CD4-positive, CD25-positive, alpha-beta regulatory T cell (primary cell): Measurements from ENCODE around the gene JAK3. TPM values are rescaled to one million over a fixed set of nuclear protein-coding genes. Genes with fewer than 3 reads are reported as not detected.
A peak's percentile ranks its signal among the peaks of the same experiment; 100 is the strongest.
"Not testable (repeated sequence)": the region's sequence is repeated elsewhere in the genome, so short reads cannot be mapped to it uniquely, and the experiment has no call there.

Source experiments
- ATAC-seq, 2 donors: fragments of 150-1000 bp; cut with Tn5 transposase; one replicate each; pipeline ENCODE4 v1.10.0; 2021; ENCODE audit warnings: low read depth in 2 of 2, moderate number of reproducible peaks in 2 of 2, moderate library complexity in 1 of 2
- DNase-seq, 3 donors: peaks; one replicate each; pipeline versions ENCODE4 v3.0.0 to v3.0.0-alpha.2; 2012 to 2022; ENCODE audit warnings: mixed read lengths in 1 of 3
- H3K27ac ChIP-seq: one replicate; pipeline ENCODE4 v1.7.0; 2013; ENCODE audit warnings: mild to moderate bottlenecking, low read length; ENCODE audit not compliant: insufficient read depth, poor library complexity, severe bottlenecking
- H3K27me3 ChIP-seq: one replicate; pipeline ENCODE4 v1.7.0; 2013; ENCODE audit warnings: low read length; ENCODE audit not compliant: control insufficient read depth, insufficient read depth
- H3K36me3 ChIP-seq: one replicate; pipeline ENCODE4 v1.7.0; 2013; ENCODE audit warnings: mild to moderate bottlenecking, low read length, moderate library complexity; ENCODE audit not compliant: control insufficient read depth, insufficient read depth
- H3K4me1 ChIP-seq: 2 replicates; pipeline ENCODE4 v1.7.0; 2013; ENCODE audit warnings: mild to moderate bottlenecking, low read length; ENCODE audit not compliant: insufficient read depth, control insufficient read depth, poor library complexity, severe bottlenecking
- H3K4me3 ChIP-seq: one replicate; pipeline ENCODE4 v1.7.0; 2013; ENCODE audit warnings: low read depth, mild to moderate bottlenecking, low read length, moderate library complexity
- H3K9me3 ChIP-seq, 2 experiments: 1 replicate in 1 of 2; 2 replicates in 1 of 2; pipeline ENCODE4 v1.7.0; 2013; ENCODE audit warnings: low read length in 2 of 2, mild to moderate bottlenecking in 1 of 2, moderate library complexity in 1 of 2; ENCODE audit not compliant: control insufficient read depth in 2 of 2
- H3K27ac Mint-ChIP-seq, 3 donors: one replicate each; pipeline ENCODE4 v1.8.0; 2020 to 2022; ENCODE audit warnings: mild to moderate bottlenecking in 3 of 3, mixed read lengths in 3 of 3, moderate library complexity in 2 of 3
- H3K27me3 Mint-ChIP-seq: one replicate; pipeline ENCODE4 v1.8.0; 2022; ENCODE audit warnings: mild to moderate bottlenecking, mixed read lengths
- H3K36me3 Mint-ChIP-seq: one replicate; pipeline ENCODE4 v1.8.0; 2020; ENCODE audit warnings: mixed read lengths
- H3K4me1 Mint-ChIP-seq, 4 donors: one replicate each; pipeline ENCODE4 v1.8.0; 2020 to 2022; ENCODE audit warnings: mixed read lengths in 4 of 4, mild to moderate bottlenecking in 1 of 4
- H3K4me3 Mint-ChIP-seq, 4 donors: one replicate each; pipeline ENCODE4 v1.8.0; 2020 to 2022; ENCODE audit warnings: mild to moderate bottlenecking in 4 of 4, mixed read lengths in 4 of 4, moderate library complexity in 3 of 4
- H3K9me3 Mint-ChIP-seq, 7 donors: one replicate each; pipeline ENCODE4 v1.8.0; 2020 to 2022; ENCODE audit warnings: mixed read lengths in 7 of 7, mild to moderate bottlenecking in 3 of 7, moderate library complexity in 2 of 7
- polyA plus RNA-seq, 4 donors: library from polyadenylated mRNA; unstranded; fragments of 300-500 nt; fragmentation: Illumina TruSeq; gene quantifications; one replicate each; pipeline ENCODE4 v1.2.3, GENCODE V29; 2021
- total RNA-seq: library from RNA; stranded (reverse); gene quantifications from one replicate; pipeline ENCODE4 v1.2.3, GENCODE V29; 2022

Gene JAK3
- total RNA-seq (198 TPM), polyA plus RNA-seq (100 to 1,000 TPM in 1 of 4 donors, 10 to 100 TPM in 3; 80.8 to 103 (median 88.4) TPM)

- Histone ChIP-seq H3K27me3 (no peaks in the 10 kb centered on the region), H3K4me1 (peaks cover 74% of the 10 kb centered on the region), H3K9me3 (no peaks in the 10 kb centered on the region), H3K36me3 (peaks cover 16% of the 10 kb centered on the region), H3K27ac (peak within 1 kb of the TSS; percentile 98), H3K4me3 (peak within 1 kb of the TSS; percentile 90)
- DNase-seq (peak; percentile 69 to 86 (median 78)), ATAC-seq (peak; percentile 84 to 89)
- H3K4me3 Mint-ChIP-seq = peak within 1 kb of the TSS; percentile 94 to 99 (median 94)
- peaks cover 4% of the 10 kb centered on the region for H3K36me3 Mint-ChIP-seq
- H3K4me1 Mint-ChIP-seq = peaks cover 18 to 79% (median 46%) of the 10 kb centered on the region in 4 donors
- peak within 1 kb of the TSS; percentile 91 to 99 (median 97) for H3K27ac Mint-ChIP-seq
- H3K9me3 Mint-ChIP-seq = peaks cover 0 to 2% (median 0%) of the 10 kb centered on the region in 7 donors
- H3K27me3 Mint-ChIP-seq = no peaks in the 10 kb centered on the region
Measured at GRCh38 chr19:17847538-17848366, at the start of gene JAK3. Gene JAK3 (minus strand): TSS chr19:17847982. CDS start chr19:17844417, 3,565 bp downstream.

DNA sequence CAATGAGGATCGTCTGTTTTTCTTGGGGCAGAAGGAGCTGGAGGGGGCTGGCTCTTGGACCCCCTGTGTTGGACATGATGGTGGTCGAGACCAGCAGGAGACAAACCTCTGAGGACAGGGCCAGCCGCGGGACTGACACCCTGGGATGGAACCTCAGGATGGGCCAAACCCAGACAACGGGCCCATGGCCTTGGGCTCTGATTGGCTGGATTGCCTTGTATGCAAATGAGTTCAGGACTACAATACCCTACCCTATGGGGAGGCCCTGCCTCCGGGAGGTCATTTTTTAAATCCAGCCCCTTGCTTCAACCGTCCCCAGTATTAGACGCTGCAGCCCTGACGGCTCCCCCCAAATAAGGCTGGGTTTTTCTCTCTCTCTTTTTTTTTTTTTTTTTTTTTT lies 46.0 kb upstream of the JAK3 start:
- no peak for ATAC-seq
- H3K4me1 ChIP-seq = no peaks in the 10 kb centered on the region
- H3K9me3 Mint-ChIP-seq = no peaks in the 10 kb centered on the region

DNA sequence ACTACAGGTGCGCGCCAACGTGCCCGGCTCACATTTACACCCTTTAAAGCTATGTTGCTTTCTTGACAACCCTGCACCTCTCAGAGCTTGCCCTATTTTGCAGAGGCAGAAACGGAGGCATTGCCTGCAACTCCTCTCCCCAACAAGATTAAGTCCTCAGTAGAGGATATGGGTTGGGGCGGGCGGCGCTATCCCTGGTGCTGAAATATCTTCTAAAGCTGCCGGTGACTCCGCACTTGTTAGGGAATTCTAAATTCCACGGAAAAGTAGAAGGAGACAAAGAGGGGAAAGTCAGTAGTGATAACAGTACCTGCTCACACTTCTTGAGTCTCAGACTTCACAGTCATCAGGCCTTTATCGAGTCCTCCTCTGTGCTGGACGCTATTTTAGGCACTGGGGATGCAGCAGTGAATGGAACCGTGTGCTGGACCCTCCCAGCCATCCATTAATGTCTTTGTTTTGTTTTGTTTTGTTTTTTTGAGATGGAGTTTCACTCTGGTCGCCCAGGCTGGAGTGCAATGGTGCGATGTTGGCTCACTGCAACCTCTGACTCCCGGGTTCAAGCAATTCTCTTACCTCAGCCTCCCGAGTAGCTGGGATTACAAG lies 41.9 kb upstream of the JAK3 start:
- Histone ChIP-seq H3K4me1 (no peaks in the 10 kb centered on the region), H3K4me3 (no peak overlapping the region), H3K27me3 (no peaks in the 10 kb centered on the region), H3K36me3 (no peaks in the 10 kb centered on the region), H3K9me3 (no peaks in the 10 kb centered on the region), H3K27ac (no peak overlapping the region)
- H3K4me1 Mint-ChIP-seq = no peaks in the 10 kb centered on the region
- no peak overlapping the region for H3K27ac Mint-ChIP-seq
- ATAC-seq (no peak), DNase-seq (no peak)
- H3K36me3 Mint-ChIP-seq = peaks cover 11% of the 10 kb centered on the region
- no peak overlapping the region for H3K4me3 Mint-ChIP-seq
- H3K9me3 Mint-ChIP-seq = peaks cover 0 to 1% (median 0%) of the 10 kb centered on the region in 7 donors
- no peaks in the 10 kb centered on the region for H3K27me3 Mint-ChIP-seq

More for the DNA sequence above, 46.0 kb upstream of the JAK3 start:
- Mint-ChIP-seq H3K4me1 (no peaks in the 10 kb centered on the region), H3K27me3 (peaks cover 5% of the 10 kb centered on the region), H3K4me3 (no peak overlapping the region), H3K27ac (no peak overlapping the region), H3K36me3 (peaks cover 3% of the 10 kb centered on the region)
- no peaks in the 10 kb centered on the region for H3K9me3 ChIP-seq
- no peak for DNase-seq
- no peak overlapping the region for H3K27ac ChIP-seq
- H3K36me3 ChIP-seq = no peaks in the 10 kb centered on the region
- H3K27me3 ChIP-seq = no peaks in the 10 kb centered on the region
- no peak overlapping the region for H3K4me3 ChIP-seq

- Mint-ChIP-seq H3K4me3 (no peak overlapping the region), H3K27me3 (no peaks in the 10 kb centered on the region), H3K36me3 (peaks cover 11% of the 10 kb centered on the region), H3K4me1 (no peaks in the 10 kb centered on the region), H3K9me3 (peaks cover 0 to 1% (median 0%) of the 10 kb centered on the region in 7 donors), H3K27ac (no peak overlapping the region)
- H3K27ac ChIP-seq = no peak overlapping the region
- DNase-seq = no peak
- no peak overlapping the region for H3K4me3 ChIP-seq
- H3K27me3 ChIP-seq = no peaks in the 10 kb centered on the region
- no peaks in the 10 kb centered on the region for H3K4me1 ChIP-seq
- no peak for ATAC-seq
- H3K36me3 ChIP-seq = no peaks in the 10 kb centered on the region
- no peaks in the 10 kb centered on the region for H3K9me3 ChIP-seq
Measured at GRCh38 chr19:17888260-17888659, 40.5 kb upstream of the JAK3 start.

- not testable (repeated sequence) for H3K9me3 ChIP-seq, H3K4me1 ChIP-seq, H3K27ac Mint-ChIP-seq, H3K36me3 ChIP-seq, H3K9me3 Mint-ChIP-seq, H3K4me1 Mint-ChIP-seq, DNase-seq, ATAC-seq, H3K4me3 Mint-ChIP-seq, H3K4me3 ChIP-seq, H3K27me3 ChIP-seq, H3K27ac ChIP-seq, H3K27me3 Mint-ChIP-seq
- peaks cover 11% of the 10 kb centered on the region for H3K36me3 Mint-ChIP-seq
Measured at GRCh38 chr19:17887221-17887620, 39.4 kb upstream of the JAK3 start.

DNA sequence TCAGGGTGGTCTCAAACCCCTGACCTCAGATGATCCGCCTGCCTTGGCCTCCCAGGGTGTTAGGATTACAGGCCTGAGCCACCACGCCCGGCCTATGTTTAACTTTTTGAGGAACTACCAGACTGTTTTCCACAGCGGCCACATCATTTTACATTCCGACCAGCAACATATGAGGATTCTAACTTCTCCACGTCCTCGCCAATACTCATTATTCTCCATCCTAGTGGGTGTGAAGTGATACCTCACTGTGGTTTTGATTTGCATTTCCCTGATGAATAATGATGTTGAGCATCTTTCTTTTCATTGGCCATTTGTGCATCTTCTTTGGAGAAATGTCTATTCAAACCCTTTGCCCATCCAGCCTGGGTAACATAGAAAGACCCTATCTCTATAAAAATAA lies 38.7 kb upstream of the JAK3 start:
- Histone ChIP-seq H3K27ac (no peak overlapping the region), H3K27me3 (no peaks in the 10 kb centered on the region), H3K4me3 (no peak overlapping the region), H3K4me1 (no peaks in the 10 kb centered on the region), H3K36me3 (no peaks in the 10 kb centered on the region), H3K9me3 (no peaks in the 10 kb centered on the region)
- no peaks in the 10 kb centered on the region for H3K27me3 Mint-ChIP-seq
- peaks cover 0 to 1% (median 0%) of the 10 kb centered on the region in 7 donors for H3K9me3 Mint-ChIP-seq
- no peaks in the 10 kb centered on the region for H3K4me1 Mint-ChIP-seq
- H3K27ac Mint-ChIP-seq = no peak overlapping the region
- H3K36me3 Mint-ChIP-seq = peaks cover 11% of the 10 kb centered on the region
- H3K4me3 Mint-ChIP-seq = no peak overlapping the region
- ATAC-seq (no peak), DNase-seq (no peak)

DNA sequence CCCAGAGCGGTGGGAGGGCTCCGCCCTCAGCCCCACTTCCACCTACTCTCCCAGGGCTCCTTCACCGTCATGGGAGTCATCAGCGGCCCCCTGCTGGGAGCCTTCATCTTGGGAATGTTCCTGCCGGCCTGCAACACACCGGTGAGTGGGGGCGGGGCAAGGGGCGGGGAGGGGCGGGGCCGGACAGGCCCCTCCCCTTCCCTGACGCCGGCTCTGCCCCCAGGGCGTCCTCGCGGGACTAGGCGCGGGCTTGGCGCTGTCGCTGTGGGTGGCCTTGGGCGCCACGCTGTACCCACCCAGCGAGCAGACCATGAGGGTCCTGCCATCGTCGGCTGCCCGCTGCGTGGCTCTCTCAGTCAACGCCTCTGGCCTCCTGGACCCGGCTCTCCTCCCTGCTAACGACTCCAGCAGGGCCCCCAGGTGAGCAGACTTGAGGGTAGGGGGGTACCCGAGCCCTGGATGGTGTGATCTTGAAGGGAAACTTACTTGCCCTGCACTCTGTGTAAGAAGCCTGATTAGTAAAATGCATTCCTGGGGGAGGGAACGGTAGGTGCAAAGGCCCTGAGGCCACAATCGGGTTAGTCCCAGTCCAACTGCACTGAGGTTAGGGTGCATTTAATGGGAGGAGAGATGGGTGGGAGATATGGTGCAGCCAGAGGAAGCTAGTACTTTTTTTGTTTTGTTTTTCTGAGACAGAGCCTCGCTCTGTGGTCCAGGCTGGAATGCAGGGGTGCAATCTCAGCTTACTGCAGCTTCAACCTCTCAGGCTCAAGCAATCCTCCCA lies 36.0 kb upstream of the JAK3 start:
- Histone ChIP-seq H3K9me3 (no peaks in the 10 kb centered on the region), H3K4me3 (no peak overlapping the region), H3K27ac (no peak overlapping the region), H3K36me3 (no peaks in the 10 kb centered on the region), H3K4me1 (no peaks in the 10 kb centered on the region), H3K27me3 (no peaks in the 10 kb centered on the region)
- H3K36me3 Mint-ChIP-seq = peaks cover 7% of the 10 kb centered on the region
- no peak overlapping the region for H3K27ac Mint-ChIP-seq
- DNase-seq = no peak
- ATAC-seq = no peak
- no peaks in the 10 kb centered on the region for H3K4me1 Mint-ChIP-seq
- peaks cover 0 to 1% (median 0%) of the 10 kb centered on the region in 7 donors for H3K9me3 Mint-ChIP-seq
- H3K4me3 Mint-ChIP-seq = no peak overlapping the region
- no peaks in the 10 kb centered on the region for H3K27me3 Mint-ChIP-seq
